ENCODE results near the gene CXorf58.

The CXorf58 gene

DNA sequence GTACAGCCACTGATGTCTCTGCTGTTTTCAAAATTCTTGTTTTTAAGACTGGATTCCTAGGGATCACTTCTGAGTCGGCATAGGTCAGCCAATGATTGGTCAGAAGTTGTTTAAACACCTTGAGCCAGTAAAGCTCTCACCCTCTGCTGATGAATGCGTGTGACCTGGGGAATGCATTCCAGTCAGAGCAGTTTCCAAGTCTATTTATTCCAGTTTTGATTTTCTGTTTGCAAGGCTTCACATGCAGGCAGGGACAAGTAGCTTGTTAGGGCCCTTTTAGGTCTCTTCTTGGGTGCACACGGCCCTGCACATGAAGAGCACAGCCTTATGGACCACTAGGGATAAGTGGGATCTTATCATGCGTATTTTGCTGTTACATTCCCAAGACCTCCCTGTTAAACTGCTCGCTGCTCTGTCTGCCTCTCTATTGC lies 72.2 kb downstream of the CXorf58 start:
- TF ChIP-seq, protein P1, sequence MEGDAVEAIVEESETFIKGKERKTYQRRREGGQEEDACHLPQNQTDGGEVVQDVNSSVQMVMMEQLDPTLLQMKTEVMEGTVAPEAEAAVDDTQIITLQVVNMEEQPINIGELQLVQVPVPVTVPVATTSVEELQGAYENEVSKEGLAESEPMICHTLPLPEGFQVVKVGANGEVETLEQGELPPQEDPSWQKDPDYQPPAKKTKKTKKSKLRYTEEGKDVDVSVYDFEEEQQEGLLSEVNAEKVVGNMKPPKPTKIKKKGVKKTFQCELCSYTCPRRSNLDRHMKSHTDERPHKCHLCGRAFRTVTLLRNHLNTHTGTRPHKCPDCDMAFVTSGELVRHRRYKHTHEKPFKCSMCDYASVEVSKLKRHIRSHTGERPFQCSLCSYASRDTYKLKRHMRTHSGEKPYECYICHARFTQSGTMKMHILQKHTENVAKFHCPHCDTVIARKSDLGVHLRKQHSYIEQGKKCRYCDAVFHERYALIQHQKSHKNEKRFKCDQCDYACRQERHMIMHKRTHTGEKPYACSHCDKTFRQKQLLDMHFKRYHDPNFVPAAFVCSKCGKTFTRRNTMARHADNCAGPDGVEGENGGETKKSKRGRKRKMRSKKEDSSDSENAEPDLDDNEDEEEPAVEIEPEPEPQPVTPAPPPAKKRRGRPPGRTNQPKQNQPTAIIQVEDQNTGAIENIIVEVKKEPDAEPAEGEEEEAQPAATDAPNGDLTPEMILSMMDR (IDR thresholded peaks at IDR 0.05; ENCODE audit: low read depth, low read length): no peak
- no peak overlapping the region for H3K4me3 ChIP-seq (replicated peaks in 1 of 2; ENCODE audit: low read depth in 2 of 2, low read length in 2 of 2)
- peak in 1 of 2 donors; percentile 0 for DNase-seq (ENCODE audit: low read depth in 2 of 2)

DNA sequence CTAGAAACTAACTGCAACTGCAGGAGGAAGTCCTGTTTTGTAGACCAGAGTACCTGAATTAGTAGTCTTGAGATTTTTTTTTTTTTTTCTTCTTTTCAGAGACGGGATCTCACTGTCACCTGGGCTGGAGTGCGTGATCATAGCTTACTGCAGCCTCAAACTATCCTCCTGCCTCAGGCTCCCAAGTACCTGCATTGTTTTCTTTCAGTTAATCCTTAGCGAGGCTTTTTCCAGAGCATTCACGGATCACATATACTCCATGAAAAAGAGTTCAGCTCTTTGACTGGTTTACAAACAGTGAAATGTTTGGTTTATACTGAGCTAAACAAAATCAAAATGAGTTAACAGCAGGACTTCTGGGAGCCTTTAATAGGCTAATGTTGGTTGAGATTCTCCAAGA lies 73.4 kb downstream of the CXorf58 start:
- no peak for DNase-seq (ENCODE audit: low read depth in 2 of 2)
- no peak overlapping the region for H3K4me3 ChIP-seq (replicated peaks in 1 of 2; ENCODE audit: low read depth in 2 of 2, low read length in 2 of 2)
- TF ChIP-seq, protein P1 (IDR thresholded peaks at IDR 0.05; ENCODE audit: low read depth, low read length): no peak

DNA sequence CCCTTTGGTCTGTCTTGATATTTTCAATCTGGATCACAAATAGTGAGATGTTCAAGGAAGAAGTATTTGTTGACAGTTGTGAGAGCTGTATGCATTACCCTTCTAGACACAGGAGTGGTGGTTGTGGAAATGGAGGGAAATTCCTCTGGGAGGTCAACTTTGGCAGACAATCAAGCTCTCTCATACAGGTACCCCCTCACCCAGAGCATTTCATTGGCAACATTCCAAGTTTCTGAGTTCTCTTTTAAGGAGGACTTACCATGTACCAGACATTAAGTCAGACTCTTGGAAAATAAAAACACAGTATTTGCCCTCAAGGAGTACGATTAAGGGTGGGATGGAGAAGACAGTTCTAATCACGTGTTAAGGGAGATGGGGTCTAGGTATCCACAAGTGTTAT lies 73.9 kb downstream of the CXorf58 start:
- H3K4me3 ChIP-seq (replicated peaks in 1 of 2; ENCODE audit: low read depth in 2 of 2, low read length in 2 of 2): no peak overlapping the region
- TF ChIP-seq, protein P1 (IDR thresholded peaks at IDR 0.05; ENCODE audit: low read depth, low read length): no peak
- no peak for DNase-seq (ENCODE audit: low read depth in 2 of 2)

DNA sequence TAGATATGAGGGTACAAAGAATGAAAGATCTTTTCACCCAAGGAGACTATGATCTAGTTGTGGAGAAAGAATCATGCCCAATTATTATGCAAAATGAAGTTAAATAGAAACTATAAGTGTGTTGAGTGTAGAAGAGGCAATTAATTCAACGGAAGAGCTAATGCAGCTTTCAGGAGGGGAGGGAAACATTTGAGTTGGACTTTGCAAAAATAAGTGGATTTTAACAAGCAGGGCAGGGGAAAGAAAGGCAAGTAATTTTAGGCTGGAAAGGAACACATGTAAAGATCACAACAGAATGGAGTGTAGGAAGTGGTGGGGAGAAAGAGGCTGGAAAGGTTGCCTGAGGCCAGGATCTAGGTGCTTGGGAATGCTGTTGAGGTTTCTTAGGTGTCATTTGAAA lies 75.1 kb downstream of the CXorf58 start:
- TF ChIP-seq, protein P1 (IDR thresholded peaks at IDR 0.05; ENCODE audit: low read depth, low read length): no peak
- no peak overlapping the region for H3K4me3 ChIP-seq (replicated peaks in 1 of 2; ENCODE audit: low read depth in 2 of 2, low read length in 2 of 2)
- no peak for DNase-seq (ENCODE audit: low read depth in 2 of 2)
